HepG2 (cell line): Measurements from ENCODE around the gene MYO19. TPM values are rescaled to one million over a fixed set of nuclear protein-coding genes. Genes with fewer than 3 reads are reported as not detected.
A peak's percentile ranks its signal among the peaks of the same experiment; 100 is the strongest.

ENCODE experiments used
- CBX1 ChIP-seq: IDR thresholded peaks from one replicate; pipeline ENCODE4 v1.6.1; 2016; ENCODE audit warnings: antibody characterized with exemption, low read depth
- CENPX ChIP-seq: sonication (generic); formaldehyde crosslinking; IDR thresholded peaks from 2 replicates; pipeline ENCODE4 v1.9.0; 2021; ENCODE audit warnings: mild to moderate bottlenecking, missing genetic modification reagents, moderate library complexity
- ESRRA ChIP-seq: sonication (generic); formaldehyde crosslinking; IDR thresholded peaks from 2 replicates; pipeline ENCODE4 v1.5.1; 2020; ENCODE audit warnings: mild to moderate bottlenecking, low read depth, missing genetic modification reagents
- GTF3A ChIP-seq: sonication (generic); formaldehyde crosslinking; conservative IDR thresholded peaks from 2 replicates; pipeline ENCODE4 v1.4.0; 2020; ENCODE audit warnings: mild to moderate bottlenecking, missing genetic modification reagents
- MIER3 ChIP-seq: IDR thresholded peaks from 2 replicates; pipeline ENCODE4 v1.6.1; 2016; ENCODE audit warnings: missing compliant biosample characterization, borderline replicate concordance
- RXRA ChIP-seq: sonication (generic); formaldehyde crosslinking; IDR thresholded peaks from 2 replicates; pipeline ENCODE4 v1.5.1; 2020; ENCODE audit warnings: missing genetic modification reagents
- SKI ChIP-seq: fragments of 450-650 bp; IDR thresholded peaks from one replicate; pipeline ENCODE4 v1.6.1; 2018; ENCODE audit warnings: mild to moderate bottlenecking; ENCODE audit not compliant: partially characterized antibody
- ZNF160 ChIP-seq: sonication (generic); formaldehyde crosslinking; IDR thresholded peaks from 2 replicates; pipeline ENCODE4 v1.8.0; 2022; ENCODE audit warnings: mild to moderate bottlenecking, inconsistent platforms, missing genetic modification reagents
- polyA plus RNA-seq, 8 experiments: library from polyadenylated mRNA; depleted of rRNA in 3 of 8; stranded (reverse) in 7 of 8; unstranded in 1 of 8; fragments of >200 nt; fragmentation: Illumina TruSeq in 4 of 8; extraction: Trizol in 4 of 8; gene quantifications; 2 replicates each; pipeline versions ENCODE4 v1.2.1 to v1.2.3, GENCODE V29; 2011 to 2016; ENCODE audit warnings: low read depth in 4 of 8, missing spikeins in 1 of 8, mixed read lengths in 1 of 8; ENCODE audit not compliant: insufficient read depth in 1 of 8
- total RNA-seq, 5 experiments: library from RNA; depleted of rRNA; stranded (reverse); fragments of >200 nt; fragmentation: Illumina TruSeq; extraction: Trizol; gene quantifications; 2 replicates each; pipeline ENCODE4 v1.2.3, GENCODE V29; 2016; ENCODE audit warnings: low read depth in 1 of 5
- TF ChIP-seq, protein P1 (sequence below): sonication (generic); formaldehyde crosslinking; IDR thresholded peaks from 2 replicates; pipeline ENCODE4 v1.4.0; 2020; ENCODE audit warnings: missing genetic modification reagents
- TF ChIP-seq, protein P2 (sequence below): sonication (generic); formaldehyde crosslinking; IDR thresholded peaks from 2 replicates; pipeline ENCODE4 v1.5.0; 2020; ENCODE audit warnings: missing genetic modification reagents, mild to moderate bottlenecking, borderline replicate concordance
- TF ChIP-seq, protein P3 (sequence below): IDR thresholded peaks from 2 replicates; pipeline ENCODE4 v1.6.1; 2016; ENCODE audit warnings: missing biosample characterization, missing genetic modification reagents, low read depth
- TF ChIP-seq, protein P4 (sequence below): sonication (generic); formaldehyde crosslinking; IDR thresholded peaks from 2 replicates; pipeline ENCODE4 v1.4.0; 2020; ENCODE audit warnings: missing genetic modification reagents, borderline replicate concordance
- TF ChIP-seq, protein P5 (sequence below): sonication (generic); formaldehyde crosslinking; IDR thresholded peaks from 2 replicates; pipeline ENCODE4 v1.4.0; 2020; ENCODE audit warnings: missing genetic modification reagents, borderline replicate concordance

MYO19 gene
- total and polyA plus RNA-seq, 2 of the 13 experiments (the other 11 are each of a cell fraction or from before 2014, with no cell fraction given) = 75.7 to 82.3 TPM

DNA sequence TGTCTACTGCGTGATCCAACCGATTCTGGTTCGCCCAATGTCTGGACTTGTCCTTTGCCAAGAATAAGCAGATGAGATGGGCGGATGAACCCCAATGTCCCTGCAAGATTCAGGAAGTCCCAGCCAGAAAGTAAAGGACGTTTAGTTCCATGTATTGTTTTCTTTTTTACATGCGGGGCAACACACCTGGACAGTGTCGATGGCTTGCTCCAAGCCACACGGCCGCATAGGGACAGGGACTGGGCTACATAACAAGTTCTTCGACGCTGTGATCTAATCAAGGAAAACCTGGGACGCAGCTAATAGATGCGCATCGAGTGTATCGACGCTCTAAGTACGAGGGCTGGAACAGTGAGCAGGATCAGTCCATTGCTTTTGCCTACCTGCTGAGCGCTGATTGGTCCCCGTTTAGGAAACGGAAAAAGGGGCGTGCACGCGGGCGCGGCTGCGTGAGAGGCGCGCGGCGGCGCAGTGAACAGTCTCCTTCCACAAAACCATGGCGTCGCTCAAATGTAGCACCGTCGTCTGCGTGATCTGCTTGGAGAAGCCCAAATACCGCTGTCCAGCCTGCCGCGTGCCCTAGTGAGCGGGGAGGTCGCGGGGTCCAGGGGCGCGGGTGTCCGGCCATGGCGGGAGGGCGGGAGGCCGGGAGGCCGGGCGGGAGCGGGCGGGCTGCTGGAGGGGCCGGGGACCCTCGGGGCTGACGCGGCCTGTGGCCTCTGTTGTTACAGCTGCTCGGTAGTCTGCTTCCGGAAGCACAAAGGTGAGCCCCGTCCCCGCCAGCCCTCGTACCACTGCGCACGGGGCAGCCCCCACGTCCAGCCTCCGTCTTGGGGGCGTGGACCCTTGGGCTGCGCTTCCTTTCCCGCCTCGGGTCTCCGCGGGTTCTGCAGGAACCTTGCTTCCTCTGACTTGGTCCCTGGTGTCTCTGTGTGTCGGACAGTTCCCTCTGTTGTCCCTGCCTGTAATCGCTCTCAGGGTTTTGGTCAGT is 48.2 kb downstream of the MYO19 start, which contains the start of gene ZNHIT3 (continued):
- TF ChIP-seq, protein P1, sequence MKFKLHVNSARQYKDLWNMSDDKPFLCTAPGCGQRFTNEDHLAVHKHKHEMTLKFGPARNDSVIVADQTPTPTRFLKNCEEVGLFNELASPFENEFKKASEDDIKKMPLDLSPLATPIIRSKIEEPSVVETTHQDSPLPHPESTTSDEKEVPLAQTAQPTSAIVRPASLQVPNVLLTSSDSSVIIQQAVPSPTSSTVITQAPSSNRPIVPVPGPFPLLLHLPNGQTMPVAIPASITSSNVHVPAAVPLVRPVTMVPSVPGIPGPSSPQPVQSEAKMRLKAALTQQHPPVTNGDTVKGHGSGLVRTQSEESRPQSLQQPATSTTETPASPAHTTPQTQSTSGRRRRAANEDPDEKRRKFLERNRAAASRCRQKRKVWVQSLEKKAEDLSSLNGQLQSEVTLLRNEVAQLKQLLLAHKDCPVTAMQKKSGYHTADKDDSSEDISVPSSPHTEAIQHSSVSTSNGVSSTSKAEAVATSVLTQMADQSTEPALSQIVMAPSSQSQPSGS (CRISPR knock-in tag) = no peak
- TF ChIP-seq RXRA (CRISPR knock-in tag) = peak; percentile 28; the same call in 1 of the 2 replicates
- no peak for TF ChIP-seq CENPX (CRISPR knock-in tag)
- TF ChIP-seq, protein P2, sequence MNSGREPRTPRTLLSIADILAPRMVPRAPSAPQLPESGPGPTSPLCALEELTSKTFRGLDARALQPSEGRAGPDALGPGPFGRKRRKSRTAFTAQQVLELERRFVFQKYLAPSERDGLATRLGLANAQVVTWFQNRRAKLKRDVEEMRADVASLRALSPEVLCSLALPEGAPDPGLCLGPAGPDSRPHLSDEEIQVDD (CRISPR knock-in tag) = peak; percentile 12; the same call in 1 of the 2 replicates
- 0 out of 2 replicates have a peak, but pooled peaks have one; percentile 21 for TF ChIP-seq ESRRA (CRISPR knock-in tag)
- TF ChIP-seq, protein P3, sequence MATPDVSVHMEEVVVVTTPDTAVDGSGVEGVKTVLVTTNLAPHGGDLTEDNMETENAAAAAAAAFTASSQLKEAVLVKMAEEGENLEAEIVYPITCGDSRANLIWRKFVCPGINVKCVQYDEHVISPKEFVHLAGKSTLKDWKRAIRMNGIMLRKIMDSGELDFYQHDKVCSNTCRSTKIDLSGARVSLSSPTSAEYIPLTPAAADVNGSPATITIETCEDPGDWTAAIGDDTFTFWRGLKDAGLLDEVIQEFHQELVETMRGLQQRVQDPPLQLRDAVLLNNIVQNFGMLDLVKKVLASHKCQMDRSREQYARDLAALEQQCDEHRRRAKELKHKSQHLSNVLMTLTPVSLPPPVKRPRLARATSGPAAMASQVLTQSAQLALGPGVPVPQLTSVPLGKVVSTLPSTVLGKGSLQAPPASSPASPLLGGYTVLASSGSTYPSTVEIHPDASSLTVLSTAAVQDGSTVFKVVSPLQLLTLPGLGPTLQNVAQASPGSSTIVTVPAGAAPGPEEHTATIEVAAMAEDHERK (CRISPR knock-in tag) = peak; percentile 91
- TF ChIP-seq, protein P4, sequence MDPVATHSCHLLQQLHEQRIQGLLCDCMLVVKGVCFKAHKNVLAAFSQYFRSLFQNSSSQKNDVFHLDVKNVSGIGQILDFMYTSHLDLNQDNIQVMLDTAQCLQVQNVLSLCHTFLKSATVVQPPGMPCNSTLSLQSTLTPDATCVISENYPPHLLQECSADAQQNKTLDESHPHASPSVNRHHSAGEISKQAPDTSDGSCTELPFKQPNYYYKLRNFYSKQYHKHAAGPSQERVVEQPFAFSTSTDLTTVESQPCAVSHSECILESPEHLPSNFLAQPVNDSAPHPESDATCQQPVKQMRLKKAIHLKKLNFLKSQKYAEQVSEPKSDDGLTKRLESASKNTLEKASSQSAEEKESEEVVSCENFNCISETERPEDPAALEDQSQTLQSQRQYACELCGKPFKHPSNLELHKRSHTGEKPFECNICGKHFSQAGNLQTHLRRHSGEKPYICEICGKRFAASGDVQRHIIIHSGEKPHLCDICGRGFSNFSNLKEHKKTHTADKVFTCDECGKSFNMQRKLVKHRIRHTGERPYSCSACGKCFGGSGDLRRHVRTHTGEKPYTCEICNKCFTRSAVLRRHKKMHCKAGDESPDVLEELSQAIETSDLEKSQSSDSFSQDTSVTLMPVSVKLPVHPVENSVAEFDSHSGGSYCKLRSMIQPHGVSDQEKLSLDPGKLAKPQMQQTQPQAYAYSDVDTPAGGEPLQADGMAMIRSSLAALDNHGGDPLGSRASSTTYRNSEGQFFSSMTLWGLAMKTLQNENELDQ (CRISPR knock-in tag) = no peak
- TF ChIP-seq MIER3 = peak; percentile 74; the same call in 1 of the 2 replicates
- TF ChIP-seq CBX1 = no peak
- no peak for TF ChIP-seq ZNF160 (CRISPR knock-in tag)
- TF ChIP-seq, protein P5, sequence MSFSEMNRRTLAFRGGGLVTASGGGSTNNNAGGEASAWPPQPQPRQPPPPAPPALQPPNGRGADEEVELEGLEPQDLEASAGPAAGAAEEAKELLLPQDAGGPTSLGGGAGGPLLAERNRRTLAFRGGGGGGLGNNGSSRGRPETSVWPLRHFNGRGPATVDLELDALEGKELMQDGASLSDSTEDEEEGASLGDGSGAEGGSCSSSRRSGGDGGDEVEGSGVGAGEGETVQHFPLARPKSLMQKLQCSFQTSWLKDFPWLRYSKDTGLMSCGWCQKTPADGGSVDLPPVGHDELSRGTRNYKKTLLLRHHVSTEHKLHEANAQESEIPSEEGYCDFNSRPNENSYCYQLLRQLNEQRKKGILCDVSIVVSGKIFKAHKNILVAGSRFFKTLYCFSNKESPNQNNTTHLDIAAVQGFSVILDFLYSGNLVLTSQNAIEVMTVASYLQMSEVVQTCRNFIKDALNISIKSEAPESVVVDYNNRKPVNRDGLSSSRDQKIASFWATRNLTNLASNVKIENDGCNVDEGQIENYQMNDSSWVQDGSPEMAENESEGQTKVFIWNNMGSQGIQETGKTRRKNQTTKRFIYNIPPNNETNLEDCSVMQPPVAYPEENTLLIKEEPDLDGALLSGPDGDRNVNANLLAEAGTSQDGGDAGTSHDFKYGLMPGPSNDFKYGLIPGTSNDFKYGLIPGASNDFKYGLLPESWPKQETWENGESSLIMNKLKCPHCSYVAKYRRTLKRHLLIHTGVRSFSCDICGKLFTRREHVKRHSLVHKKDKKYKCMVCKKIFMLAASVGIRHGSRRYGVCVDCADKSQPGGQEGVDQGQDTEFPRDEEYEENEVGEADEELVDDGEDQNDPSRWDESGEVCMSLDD (CRISPR knock-in tag) = no peak
- TF ChIP-seq GTF3A (CRISPR knock-in tag) = peak; percentile 53; the same call in 1 of the 2 replicates
- TF ChIP-seq SKI = no peak
